ENCODE measurements around the gene FILIP1L.

- no peak for TF ChIP-seq POLR2A (IDR thresholded peaks at IDR 0.05)
- no peak for TF ChIP-seq CTCF (IDR thresholded peaks at IDR 0.05)
- no peak for TF ChIP-seq POLR2AphosphoS5 (IDR thresholded peaks at IDR 0.05)
These were observed 9.4 kb downstream of the FILIP1L start for GRCh38 chr3:100104817-100105413.
